Measurements from ENCODE around the gene KIAA1549.

The KIAA1549 gene

GRCh38 chr7:138893258-138893657, 87.9 kb downstream of the KIAA1549 start:
- no peak for DNase-seq (ENCODE audit: low read depth, low spot score)
- Histone ChIP-seq H3K9me3 (ENCODE audit: control insufficient read depth, insufficient read depth, low read length) (no peaks in the 10 kb centered on the region), H3K4me3 (ENCODE audit: low read length) (no peak overlapping the region), H3K4me1 (ENCODE audit: control insufficient read depth, insufficient read depth, low read length) (0 out of 2 replicates have a peak, but pooled peaks cover 1% of the 10 kb centered on the region), H3K36me3 (ENCODE audit: control insufficient read depth, insufficient read depth, low read length) (no peaks in the 10 kb centered on the region), H3K27ac (ENCODE audit: low read length) (no peak overlapping the region), H3K27me3 (ENCODE audit: control insufficient read depth, insufficient read depth, low read length) (no peaks in the 10 kb centered on the region)
- 100% methylated on average over 1 of the region's 4 CpGs for WGBS (ENCODE audit: insufficient coverage, insufficient read length)

GRCh38 chr7:138892812-138893211, 88.4 kb downstream of the KIAA1549 start:
- H3K27ac ChIP-seq (ENCODE audit: low read length), result no peak overlapping the region
- H3K36me3 ChIP-seq (ENCODE audit: control insufficient read depth, insufficient read depth, low read length), result no peaks in the 10 kb centered on the region
- WGBS (ENCODE audit: insufficient coverage, insufficient read length), result no CpG with 5 or more reads among the region's 5 CpGs
- H3K4me3 ChIP-seq (ENCODE audit: low read length), result no peak overlapping the region
- no peaks in the 10 kb centered on the region for H3K9me3 ChIP-seq (ENCODE audit: control insufficient read depth, insufficient read depth, low read length)
- no peaks in the 10 kb centered on the region for H3K27me3 ChIP-seq (ENCODE audit: control insufficient read depth, insufficient read depth, low read length)
- 0 out of 2 replicates have a peak, but pooled peaks cover 1% of the 10 kb centered on the region for H3K4me1 ChIP-seq (ENCODE audit: control insufficient read depth, insufficient read depth, low read length)
- DNase-seq (ENCODE audit: low read depth, low spot score), result no peak

- no CpG with 5 or more reads among the region's 3 CpGs for WGBS (ENCODE audit: insufficient coverage, insufficient read length)
- no peaks in the 10 kb centered on the region for H3K27me3 ChIP-seq (ENCODE audit: control insufficient read depth, insufficient read depth, low read length)
- H3K4me1 ChIP-seq (ENCODE audit: control insufficient read depth, insufficient read depth, low read length), result 0 out of 2 replicates have a peak, but pooled peaks cover 1% of the 10 kb centered on the region
These were observed 89.1 kb downstream of the KIAA1549 start for GRCh38 chr7:138892006-138892630.

GRCh38 chr7:138891446-138891810, 89.8 kb downstream of the KIAA1549 start:
- no peaks in the 10 kb centered on the region for H3K9me3 ChIP-seq (ENCODE audit: control insufficient read depth, insufficient read depth, low read length)
- no peak overlapping the region for H3K27ac ChIP-seq (ENCODE audit: low read length)
- WGBS (ENCODE audit: insufficient coverage, insufficient read length), result no CpG with 5 or more reads among the region's 5 CpGs
- 0 out of 2 replicates have a peak, but pooled peaks cover 1% of the 10 kb centered on the region for H3K4me1 ChIP-seq (ENCODE audit: control insufficient read depth, insufficient read depth, low read length)
- H3K36me3 ChIP-seq (ENCODE audit: control insufficient read depth, insufficient read depth, low read length), result no peaks in the 10 kb centered on the region
- no peak overlapping the region for H3K4me3 ChIP-seq (ENCODE audit: low read length)
- H3K27me3 ChIP-seq (ENCODE audit: control insufficient read depth, insufficient read depth, low read length), result no peaks in the 10 kb centered on the region
- no peak for DNase-seq (ENCODE audit: low read depth, low spot score)

More at GRCh38 chr7:138892006-138892630, 89.1 kb downstream of the KIAA1549 start:
- Histone ChIP-seq H3K9me3 (ENCODE audit: control insufficient read depth, insufficient read depth, low read length) (no peaks in the 10 kb centered on the region), H3K4me3 (ENCODE audit: low read length) (no peak overlapping the region), H3K27ac (ENCODE audit: low read length) (no peak overlapping the region), H3K36me3 (ENCODE audit: control insufficient read depth, insufficient read depth, low read length) (no peaks in the 10 kb centered on the region)
- DNase-seq (ENCODE audit: low read depth, low spot score), result no peak

GRCh38 chr7:138890499-138891445, 90.4 kb downstream of the KIAA1549 start:
- H3K9me3 ChIP-seq (ENCODE audit: control insufficient read depth, insufficient read depth, low read length), result no peaks in the 10 kb centered on the region
- WGBS (ENCODE audit: insufficient coverage, insufficient read length), result no CpG with 5 or more reads among the region's 21 CpGs

GRCh38 chr7:138889582-138890498, 91.3 kb downstream of the KIAA1549 start:
- no peaks in the 10 kb centered on the region for H3K36me3 ChIP-seq (ENCODE audit: control insufficient read depth, insufficient read depth, low read length)
- H3K27ac ChIP-seq (ENCODE audit: low read length), result no peak overlapping the region
- no peaks in the 10 kb centered on the region for H3K9me3 ChIP-seq (ENCODE audit: control insufficient read depth, insufficient read depth, low read length)
- H3K27me3 ChIP-seq (ENCODE audit: control insufficient read depth, insufficient read depth, low read length), result no peaks in the 10 kb centered on the region
- no peak overlapping the region for H3K4me3 ChIP-seq (ENCODE audit: low read length)
- WGBS (ENCODE audit: insufficient coverage, insufficient read length), result no CpG with 5 or more reads among the region's 12 CpGs
- H3K4me1 ChIP-seq (ENCODE audit: control insufficient read depth, insufficient read depth, low read length), result 0 out of 2 replicates have a peak, but pooled peaks cover 1% of the 10 kb centered on the region
- no peak for DNase-seq (ENCODE audit: low read depth, low spot score)

More at GRCh38 chr7:138890499-138891445, 90.4 kb downstream of the KIAA1549 start:
- H3K27ac ChIP-seq (ENCODE audit: low read length), result no peak overlapping the region
- H3K36me3 ChIP-seq (ENCODE audit: control insufficient read depth, insufficient read depth, low read length), result no peaks in the 10 kb centered on the region
- 0 out of 2 replicates have a peak, but pooled peaks cover 1% of the 10 kb centered on the region for H3K4me1 ChIP-seq (ENCODE audit: control insufficient read depth, insufficient read depth, low read length)
- H3K4me3 ChIP-seq (ENCODE audit: low read length), result no peak overlapping the region
- no peaks in the 10 kb centered on the region for H3K27me3 ChIP-seq (ENCODE audit: control insufficient read depth, insufficient read depth, low read length)
- no peak for DNase-seq (ENCODE audit: low read depth, low spot score)

GRCh38 chr7:138887872-138888656, 93.1 kb downstream of the KIAA1549 start:
- no peak for DNase-seq (ENCODE audit: low read depth, low spot score)
- H3K4me1 ChIP-seq (ENCODE audit: control insufficient read depth, insufficient read depth, low read length), result 0 out of 2 replicates have a peak, but pooled peaks cover 1% of the 10 kb centered on the region
- H3K27me3 ChIP-seq (ENCODE audit: control insufficient read depth, insufficient read depth, low read length), result no peaks in the 10 kb centered on the region
- H3K36me3 ChIP-seq (ENCODE audit: control insufficient read depth, insufficient read depth, low read length), result no peaks in the 10 kb centered on the region; the same call in 1 of the 2 replicates
- no peak overlapping the region for H3K27ac ChIP-seq (ENCODE audit: low read length)
- no peak overlapping the region for H3K4me3 ChIP-seq (ENCODE audit: low read length)
- H3K9me3 ChIP-seq (ENCODE audit: control insufficient read depth, insufficient read depth, low read length), result no peaks in the 10 kb centered on the region
- no CpG with 5 or more reads among the region's 10 CpGs for whole genome bisulfite sequencing (ENCODE audit: insufficient coverage, insufficient read length)

- no peaks in the 10 kb centered on the region for H3K9me3 ChIP-seq (ENCODE audit: control insufficient read depth, insufficient read depth, low read length)
- H3K27ac ChIP-seq (ENCODE audit: low read length), result no peak overlapping the region
- WGBS (ENCODE audit: insufficient coverage, insufficient read length), result no CpG with 5 or more reads among the region's 9 CpGs
- no peak overlapping the region for H3K4me3 ChIP-seq (ENCODE audit: low read length)
- H3K36me3 ChIP-seq (ENCODE audit: control insufficient read depth, insufficient read depth, low read length), result no peaks in the 10 kb centered on the region; the same call in 1 of the 2 replicates
- H3K4me1 ChIP-seq (ENCODE audit: control insufficient read depth, insufficient read depth, low read length), result 0 out of 2 replicates have a peak, but pooled peaks cover 1% of the 10 kb centered on the region
- no peaks in the 10 kb centered on the region for H3K27me3 ChIP-seq (ENCODE audit: control insufficient read depth, insufficient read depth, low read length)
- DNase-seq (ENCODE audit: low read depth, low spot score), result no peak
These were observed 94.0 kb downstream of the KIAA1549 start for GRCh38 chr7:138887085-138887710.

GRCh38 chr7:138886501-138886917, 94.7 kb downstream of the KIAA1549 start:
- Histone ChIP-seq H3K27ac (ENCODE audit: low read length) (no peak overlapping the region), H3K9me3 (ENCODE audit: control insufficient read depth, insufficient read depth, low read length) (no peaks in the 10 kb centered on the region), H3K36me3 (ENCODE audit: control insufficient read depth, insufficient read depth, low read length) (no peaks in the 10 kb centered on the region; the same call in 1 of the 2 replicates), H3K27me3 (ENCODE audit: control insufficient read depth, insufficient read depth, low read length) (no peaks in the 10 kb centered on the region), H3K4me3 (ENCODE audit: low read length) (no peak overlapping the region), H3K4me1 (ENCODE audit: control insufficient read depth, insufficient read depth, low read length) (0 out of 2 replicates have a peak, but pooled peaks cover 1% of the 10 kb centered on the region)
- DNase-seq (ENCODE audit: low read depth, low spot score), result no peak
- WGBS (ENCODE audit: insufficient coverage, insufficient read length), result no CpG with 5 or more reads among the region's 4 CpGs

All from iPS DF 6.9 (cell line).